Ishikawa (cell line): ENCODE data around the gene CDK9.

Experiments
- CEBPB ChIP-seq: IDR thresholded peaks from 2 replicates; pipeline ENCODE4 v1.6.1; 2012
- EGR1 ChIP-seq: IDR thresholded peaks from 2 replicates; pipeline ENCODE4 v1.6.1; 2012
- EP300 ChIP-seq: IDR thresholded peaks from 2 replicates; pipeline ENCODE4 v1.6.1; 2012; ENCODE audit warnings: borderline replicate concordance
- RAD21 ChIP-seq: IDR thresholded peaks from 2 replicates; pipeline ENCODE4 v1.6.1; 2012; ENCODE audit warnings: low read depth

DNA sequence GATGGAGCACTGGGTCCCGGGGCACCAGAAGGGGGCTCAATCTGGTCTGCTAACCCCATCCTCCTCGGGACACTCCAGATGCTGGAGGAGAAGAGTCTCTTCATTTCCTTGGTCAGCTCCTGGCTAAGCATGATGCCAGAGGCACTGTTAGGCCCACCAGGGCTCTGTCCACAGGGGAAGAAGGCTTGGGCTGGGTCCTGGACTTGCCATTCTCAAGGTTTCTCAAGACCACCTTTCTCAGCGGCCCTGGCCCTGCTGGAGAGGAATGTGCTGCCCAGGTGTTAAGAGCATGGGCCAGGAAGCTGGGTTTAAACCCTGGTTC is 15.3 kb upstream of the CDK9 start:
- TF ChIP-seq CEBPB (no peak), RAD21 (no peak), EP300 (no peak), EGR1 (no peak)
